B cell (primary cell): ENCODE results near the gene CHIT1. TPM values are rescaled to one million over a fixed set of nuclear protein-coding genes. Genes with fewer than 3 reads are reported as not detected.

ENCODE experiments used
- ATAC-seq: fragments of 200-7000 bp; cut with Tn5 transposase; one replicate; pipeline ENCODE4 v1.10.0; 2021; ENCODE audit warnings: low read depth, mild to moderate bottlenecking, moderate number of reproducible peaks, moderate library complexity
- CTCF ChIA-PET: fragments of 350-600 bp; sonication (Branson Sonifier 250); formaldehyde crosslinking; loops from one replicate; lab custom pipeline; 2021; ENCODE audit warnings: antibody characterized with exemption, inconsistent platforms; lab: Charles Lee
- POLR2A ChIA-PET: fragments of 350-600 bp; sonication (Branson Sonifier 250); formaldehyde crosslinking; loops from one replicate; lab custom pipeline; 2021; ENCODE audit warnings: antibody characterized with exemption; lab: Charles Lee
- DNase-seq: peaks from one replicate; pipeline ENCODE4 v3.0.0; 2013
- H2AFZ ChIP-seq: 2 replicates; pipeline ENCODE4 v1.6.1; 2012; ENCODE audit warnings: mild to moderate bottlenecking, low read depth, low read length; ENCODE audit not compliant: insufficient read depth, poor library complexity, severe bottlenecking
- H3K27ac ChIP-seq, 2 donors: 1 replicate in 1 of 2; 2 replicates in 1 of 2; pipeline ENCODE4 v1.5.1; 2012 to 2013; ENCODE audit warnings: low read length in 2 of 2, mild to moderate bottlenecking in 2 of 2, moderate library complexity in 1 of 2
- H3K27me3 ChIP-seq, 4 experiments: fragments of 200-600 bp in 1 of 4; sonication (generic) in 1 of 4; replicated peaks in 1 of 4; 1 replicate in 2 of 4; 2 replicates in 2 of 4; pipeline versions ENCODE4 v1.6.1 to v1.7.0; 2013 to 2016; ENCODE audit warnings: low read length in 3 of 4, mild to moderate bottlenecking in 2 of 4, mixed read lengths in 1 of 4, moderate library complexity in 1 of 4; ENCODE audit not compliant: insufficient read depth in 4 of 4, control insufficient read depth in 3 of 4; ENCODE audit errors: control extremely low read depth in 1 of 4
- H3K36me3 ChIP-seq, 2 experiments: replicated peaks in 1 of 2; 1 replicate in 1 of 2; 2 replicates in 1 of 2; pipeline versions ENCODE4 v1.6.1 to v1.7.1; 2013; ENCODE audit warnings: low read length in 1 of 2; ENCODE audit not compliant: insufficient read depth in 2 of 2, control insufficient read depth in 1 of 2; ENCODE audit errors: control extremely low read depth in 1 of 2, extremely low read depth in 1 of 2
- H3K4me1 ChIP-seq, 2 donors: fragments of 200-600 bp in 1 of 2; sonication (generic) in 1 of 2; 1 replicate in 1 of 2; 2 replicates in 1 of 2; pipeline versions ENCODE4 v1.5.1 to v1.6.1; 2013 to 2017; ENCODE audit warnings: low read length in 2 of 2; ENCODE audit not compliant: control insufficient read depth in 2 of 2, insufficient read depth in 2 of 2
- H3K4me2 ChIP-seq: replicated peaks from 2 replicates; pipeline ENCODE3; 2012; ENCODE audit warnings: mild to moderate bottlenecking, low read depth, low read length; ENCODE audit not compliant: poor library complexity, severe bottlenecking
- H3K4me3 ChIP-seq, 5 experiments: fragments of 200-600 bp in 1 of 5; sonication (generic) in 1 of 5; 1 replicate in 3 of 5; 2 replicates in 2 of 5; pipeline versions ENCODE4 v1.5.1 to v1.7.0; 2011 to 2016; ENCODE audit warnings: low read length in 4 of 5, mild to moderate bottlenecking in 4 of 5, low read depth in 2 of 5, control low read depth in 1 of 5, moderate library complexity in 1 of 5; ENCODE audit not compliant: insufficient read depth in 1 of 5; ENCODE audit errors: control extremely low read depth in 1 of 5, extremely low read depth in 1 of 5
- H3K79me2 ChIP-seq: fragments of 200-600 bp; sonication (generic); one replicate; pipeline ENCODE4 v1.6.0; 2016; ENCODE audit warnings: low read length; ENCODE audit not compliant: control insufficient read depth, insufficient read depth
- H3K9ac ChIP-seq: fragments of 200-600 bp; sonication (generic); 2 replicates; pipeline ENCODE4 v1.6.1; 2017; ENCODE audit warnings: mild to moderate bottlenecking, low read length, moderate library complexity
- H3K9me3 ChIP-seq, 3 donors: one replicate each; pipeline versions ENCODE4 v1.6.1 to v1.7.1; 2013; ENCODE audit warnings: low read length in 2 of 3; ENCODE audit not compliant: control insufficient read depth in 2 of 3, insufficient read depth in 1 of 3; ENCODE audit errors: control extremely low read depth in 1 of 3
- H4K20me1 ChIP-seq: 2 replicates; pipeline ENCODE4 v1.6.0; 2012; ENCODE audit warnings: mild to moderate bottlenecking, low read length; ENCODE audit not compliant: insufficient read depth, control insufficient read depth, poor library complexity, severe bottlenecking
- H3K27ac Mint-ChIP-seq: one replicate; pipeline ENCODE4 v1.8.0; 2021; ENCODE audit warnings: mixed read lengths
- H3K27me3 Mint-ChIP-seq: one replicate; pipeline ENCODE4 v1.8.0; 2021; ENCODE audit warnings: mixed read lengths
- H3K4me1 Mint-ChIP-seq: one replicate; pipeline ENCODE4 v1.8.0; 2021; ENCODE audit warnings: mixed read lengths
- H3K4me3 Mint-ChIP-seq: one replicate; pipeline ENCODE4 v1.8.0; 2021; ENCODE audit warnings: mixed read lengths
- H3K9me3 Mint-ChIP-seq: one replicate; pipeline ENCODE4 v1.8.0; 2022; ENCODE audit warnings: mixed read lengths; ENCODE audit not compliant: insufficient read depth
- EZH2 ChIP-seq: IDR thresholded peaks from 2 replicates; pipeline ENCODE4 v1.6.1; 2012; ENCODE audit warnings: borderline replicate concordance, low read depth, mild to moderate bottlenecking, moderate library complexity, low read length; ENCODE audit not compliant: insufficient read depth, poor library complexity, severe bottlenecking
- WGBS: methylation state at CpG from one replicate; pipeline ENCODE4 v1.1.5; 2013; ENCODE audit warnings: missing lambda C conversion rate; ENCODE audit not compliant: insufficient coverage; 5-methylcytosine and 5-hydroxymethylcytosine counted together
- intact Hi-C: fragments of 100-400 bp; cut with micrococcal nuclease; formaldehyde crosslinking; loops from one replicate; pipeline ENCODE4 v1.10.0; 2022
- polyA plus RNA-seq: library from polyadenylated mRNA; depleted of rRNA; stranded (reverse); fragments of >200 nt; gene quantifications from 2 replicates; pipeline ENCODE4 v1.2.3, GENCODE V29; 2012
- total RNA-seq, 2 donors: library from RNA; stranded (reverse); fragments of 120-200 nt in 1 of 2; gene quantifications; 1 replicate in 1 of 2; 2 replicates in 1 of 2; pipeline versions ENCODE4 v1.2.3 to v1.2.4, GENCODE V29; 2013 to 2022
- TF ChIP-seq, protein P1 (sequence below): fragments of 200-600 bp; IDR thresholded peaks from one replicate; pipeline ENCODE4 v1.8.0; 2022; ENCODE audit warnings: antibody characterized with exemption, mild to moderate bottlenecking

CHIT1 gene
- total and polyA plus RNA-seq, 2 donors (not counting 1 experiment from before 2014, with no cell fraction given), result 2.0 to 8.2 TPM

DNA sequence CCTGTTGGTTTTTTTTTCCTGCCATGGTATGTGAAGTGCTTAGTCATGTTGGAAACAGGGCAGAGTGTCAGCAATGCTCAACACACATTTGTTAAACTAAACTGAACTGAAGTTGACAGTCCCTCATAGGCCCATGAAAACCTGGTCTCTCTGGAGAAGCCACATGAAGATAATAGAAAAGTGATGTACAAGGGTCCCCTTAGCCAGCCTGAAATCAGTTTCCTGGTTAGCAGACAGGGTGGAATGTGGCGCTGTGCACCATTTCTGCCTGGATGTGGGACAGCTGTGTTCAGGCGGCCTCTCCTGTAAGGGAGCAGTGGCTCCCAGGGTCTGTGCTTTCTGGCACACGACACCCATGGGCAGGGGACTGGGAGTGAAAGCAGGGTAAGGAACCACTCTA lies 33.1 kb downstream of the CHIT1 start:
- Histone ChIP-seq H3K4me3 (no peak overlapping the region), H3K27ac (no peak overlapping the region), H4K20me1 (no peaks in the 10 kb centered on the region), H3K36me3 (no peaks in the 10 kb centered on the region), H3K9ac (no peak overlapping the region), H3K4me1 (no peaks in the 10 kb centered on the region), H3K4me2 (no peak overlapping the region), H2AFZ (no peak overlapping the region), H3K79me2 (no peaks in the 10 kb centered on the region), H3K9me3 (peaks cover 0 to 4% (median 0%) of the 10 kb centered on the region in 3 donors), H3K27me3 (peaks cover 0 to 9% (median 0%) of the 10 kb centered on the region in 4 experiments)
- Mint-ChIP-seq H3K9me3 (no peaks in the 10 kb centered on the region), H3K27ac (no peak overlapping the region), H3K27me3 (peaks cover 35% of the 10 kb centered on the region), H3K4me1 (no peaks in the 10 kb centered on the region), H3K4me3 (no peak overlapping the region)
- CTCF ChIA-PET, result no interaction called here
- no peak for DNase-seq
- POLR2A ChIA-PET, result no interaction called here
- TF ChIP-seq EZH2, result no peak
- TF ChIP-seq, protein P1, sequence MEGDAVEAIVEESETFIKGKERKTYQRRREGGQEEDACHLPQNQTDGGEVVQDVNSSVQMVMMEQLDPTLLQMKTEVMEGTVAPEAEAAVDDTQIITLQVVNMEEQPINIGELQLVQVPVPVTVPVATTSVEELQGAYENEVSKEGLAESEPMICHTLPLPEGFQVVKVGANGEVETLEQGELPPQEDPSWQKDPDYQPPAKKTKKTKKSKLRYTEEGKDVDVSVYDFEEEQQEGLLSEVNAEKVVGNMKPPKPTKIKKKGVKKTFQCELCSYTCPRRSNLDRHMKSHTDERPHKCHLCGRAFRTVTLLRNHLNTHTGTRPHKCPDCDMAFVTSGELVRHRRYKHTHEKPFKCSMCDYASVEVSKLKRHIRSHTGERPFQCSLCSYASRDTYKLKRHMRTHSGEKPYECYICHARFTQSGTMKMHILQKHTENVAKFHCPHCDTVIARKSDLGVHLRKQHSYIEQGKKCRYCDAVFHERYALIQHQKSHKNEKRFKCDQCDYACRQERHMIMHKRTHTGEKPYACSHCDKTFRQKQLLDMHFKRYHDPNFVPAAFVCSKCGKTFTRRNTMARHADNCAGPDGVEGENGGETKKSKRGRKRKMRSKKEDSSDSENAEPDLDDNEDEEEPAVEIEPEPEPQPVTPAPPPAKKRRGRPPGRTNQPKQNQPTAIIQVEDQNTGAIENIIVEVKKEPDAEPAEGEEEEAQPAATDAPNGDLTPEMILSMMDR, result no peak
- no peak for ATAC-seq
- WGBS, result 96% methylated on average over 3 of the region's 3 CpGs
- intact Hi-C loops, result no loop called here

DNA sequence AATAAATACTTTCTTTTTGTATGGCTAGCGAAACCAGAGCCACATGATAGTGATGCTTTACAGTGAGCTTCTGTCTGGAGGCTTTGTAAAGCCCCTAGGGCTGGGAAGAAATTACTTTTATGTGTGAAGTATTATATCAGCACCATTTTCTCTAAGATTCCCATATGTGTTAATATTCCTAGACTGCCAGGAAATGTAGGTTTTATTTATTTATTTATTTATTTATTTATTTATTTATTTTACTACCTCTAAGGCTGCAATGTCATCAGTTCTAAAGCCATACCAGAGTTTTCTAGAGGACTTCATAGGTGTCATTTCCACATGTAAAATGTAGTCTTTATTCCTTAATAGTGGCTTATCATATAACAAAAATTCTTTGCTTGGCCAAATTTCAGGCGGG lies 38.5 kb downstream of the CHIT1 start:
- Mint-ChIP-seq H3K27me3 (peaks cover 23% of the 10 kb centered on the region), H3K4me1 (no peaks in the 10 kb centered on the region), H3K27ac (no peak overlapping the region), H3K9me3 (no peaks in the 10 kb centered on the region), H3K4me3 (no peak overlapping the region)
- Histone ChIP-seq H3K4me3 (no peak overlapping the region), H3K36me3 (no peaks in the 10 kb centered on the region), H3K27me3 (peaks cover 0 to 4% (median 0%) of the 10 kb centered on the region in 4 experiments), H2AFZ (no peak overlapping the region), H3K9me3 (peaks cover 0 to 4% (median 0%) of the 10 kb centered on the region in 3 donors), H3K4me2 (no peak overlapping the region), H4K20me1 (no peaks in the 10 kb centered on the region), H3K27ac (no peak overlapping the region), H3K79me2 (no peaks in the 10 kb centered on the region), H3K9ac (no peak overlapping the region), H3K4me1 (no peaks in the 10 kb centered on the region)
- ATAC-seq, result no peak
- 88% methylated on average over 1 of the region's 2 CpGs for WGBS
- ChIA-PET POLR2A (no interaction called here), CTCF (no interaction called here)
- TF ChIP-seq EZH2, result no peak
- TF ChIP-seq, protein P1, result no peak
- no peak for DNase-seq
- intact Hi-C loops, result no loop called here
